Mononuclear cell (primary cell): Measurements from ENCODE around the gene FMN1. TPM values are rescaled to one million over a fixed set of nuclear protein-coding genes. Genes with fewer than 3 reads are reported as not detected.
"Not testable (repeated sequence)": the region's sequence is repeated elsewhere in the genome, so short reads cannot be mapped to it uniquely, and the experiment has no call there.

Experiments used
- H3K27me3 ChIP-seq: 2 replicates; pipeline ENCODE4 v1.6.0; 2011; ENCODE audit warnings: low read length, control low read depth; ENCODE audit not compliant: insufficient read depth
- H3K4me1 ChIP-seq: 2 replicates; pipeline ENCODE4 v1.5.1; 2011; ENCODE audit warnings: mild to moderate bottlenecking, low read length, control low read depth; ENCODE audit not compliant: insufficient read depth
- H3K4me3 ChIP-seq: 2 replicates; pipeline ENCODE4 v1.5.1; 2011; ENCODE audit warnings: mild to moderate bottlenecking, low read length, moderate library complexity
- H3K9me3 ChIP-seq: 2 replicates; pipeline ENCODE4 v1.5.1; 2011; ENCODE audit warnings: low read depth, mild to moderate bottlenecking, control low read depth, low read length
- total RNA-seq: library from RNA; depleted of rRNA; stranded (reverse); fragments of >200 nt; gene quantifications from one replicate; pipeline ENCODE4 v1.2.3, GENCODE V29; 2012

Gene FMN1
- total RNA-seq, 1 donor: 31.2 TPM

DNA sequence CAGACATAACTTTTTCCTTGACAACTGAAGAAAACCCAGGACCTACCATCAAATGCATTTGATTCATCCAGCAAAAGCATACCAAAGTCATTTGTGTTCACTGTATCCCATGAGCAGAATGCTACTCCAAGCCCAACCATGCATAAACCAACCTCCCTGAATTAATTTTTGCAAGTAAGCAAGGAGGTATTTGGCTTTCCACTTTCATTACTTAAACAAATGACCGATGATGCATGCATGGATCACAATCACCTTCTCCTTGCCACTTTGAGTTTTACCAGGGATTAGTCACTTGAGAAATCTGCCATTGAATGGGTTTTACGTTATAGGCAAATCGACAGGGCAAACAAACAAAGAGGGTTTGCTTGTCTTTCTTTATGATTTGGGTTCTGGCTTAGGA lies 214.8 kb downstream of the FMN1 start:
- no peaks in the 10 kb centered on the region for H3K27me3 ChIP-seq
- no peaks in the 10 kb centered on the region for H3K9me3 ChIP-seq
- no peaks in the 10 kb centered on the region for H3K4me1 ChIP-seq
- no peak overlapping the region for H3K4me3 ChIP-seq

- no peaks in the 10 kb centered on the region for H3K9me3 ChIP-seq
- no peaks in the 10 kb centered on the region for H3K4me1 ChIP-seq
- no peak overlapping the region for H3K4me3 ChIP-seq
- H3K27me3 ChIP-seq: no peaks in the 10 kb centered on the region
Observed at GRCh38 chr15:32977506-32977905, 217.0 kb downstream of the FMN1 start.

GRCh38 chr15:32974691-32975090 lies 219.8 kb downstream of the FMN1 start:
- Histone ChIP-seq H3K4me3 (no peak overlapping the region), H3K27me3 (no peaks in the 10 kb centered on the region), H3K4me1 (no peaks in the 10 kb centered on the region), H3K9me3 (no peaks in the 10 kb centered on the region)

GRCh38 chr15:32972686-32973085 lies 221.8 kb downstream of the FMN1 start:
- no peaks in the 10 kb centered on the region for H3K9me3 ChIP-seq
- H3K4me1 ChIP-seq: no peaks in the 10 kb centered on the region
- H3K27me3 ChIP-seq: no peaks in the 10 kb centered on the region
- H3K4me3 ChIP-seq: no peak overlapping the region

DNA sequence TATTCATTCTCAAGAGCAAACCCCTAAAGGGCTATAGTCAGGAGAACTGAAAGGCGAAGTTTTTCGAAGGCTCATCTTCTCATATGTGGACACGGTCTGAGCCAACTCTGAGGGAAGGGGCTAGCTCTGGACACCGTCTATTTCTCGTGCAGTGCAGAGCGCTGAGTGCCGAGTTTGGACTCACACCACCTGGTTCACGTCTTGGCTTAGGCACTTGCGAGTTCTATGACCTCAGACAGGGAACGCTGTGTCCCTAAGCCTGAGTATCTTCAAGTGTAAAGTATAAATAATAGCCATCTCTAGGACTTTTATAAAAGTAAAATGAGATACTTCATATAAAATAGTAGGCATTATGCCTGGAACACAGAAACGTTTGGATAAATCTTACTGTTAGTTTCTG lies 223.7 kb downstream of the FMN1 start:
- Histone ChIP-seq H3K9me3 (no peaks in the 10 kb centered on the region), H3K27me3 (no peaks in the 10 kb centered on the region), H3K4me1 (no peaks in the 10 kb centered on the region), H3K4me3 (no peak overlapping the region)

DNA sequence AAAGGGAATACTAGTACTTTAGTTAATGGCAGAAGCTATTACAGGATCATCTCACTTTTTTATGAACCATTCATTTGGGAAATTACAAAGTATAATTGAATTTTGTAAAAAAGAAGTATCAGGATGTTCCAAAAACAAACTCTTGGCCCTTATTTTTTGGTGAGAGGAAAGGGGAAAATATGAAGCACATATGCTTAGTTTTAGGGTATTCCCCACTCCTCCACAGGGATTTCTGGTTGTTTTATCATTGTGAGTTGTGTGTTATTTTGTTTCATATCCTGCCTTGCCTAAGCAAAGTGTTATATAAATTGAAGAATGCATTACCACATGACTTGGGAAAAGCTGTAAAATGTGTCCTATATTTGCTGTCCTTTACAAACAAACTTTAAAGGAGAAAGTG lies 227.0 kb downstream of the FMN1 start:
- Histone ChIP-seq H3K27me3 (no peaks in the 10 kb centered on the region), H3K9me3 (no peaks in the 10 kb centered on the region), H3K4me1 (no peaks in the 10 kb centered on the region), H3K4me3 (no peak overlapping the region)

GRCh38 chr15:32966512-32966911 lies 228.0 kb downstream of the FMN1 start:
- no peaks in the 10 kb centered on the region for H3K4me1 ChIP-seq
- no peaks in the 10 kb centered on the region for H3K9me3 ChIP-seq
- H3K27me3 ChIP-seq: no peaks in the 10 kb centered on the region
- no peak overlapping the region for H3K4me3 ChIP-seq

DNA sequence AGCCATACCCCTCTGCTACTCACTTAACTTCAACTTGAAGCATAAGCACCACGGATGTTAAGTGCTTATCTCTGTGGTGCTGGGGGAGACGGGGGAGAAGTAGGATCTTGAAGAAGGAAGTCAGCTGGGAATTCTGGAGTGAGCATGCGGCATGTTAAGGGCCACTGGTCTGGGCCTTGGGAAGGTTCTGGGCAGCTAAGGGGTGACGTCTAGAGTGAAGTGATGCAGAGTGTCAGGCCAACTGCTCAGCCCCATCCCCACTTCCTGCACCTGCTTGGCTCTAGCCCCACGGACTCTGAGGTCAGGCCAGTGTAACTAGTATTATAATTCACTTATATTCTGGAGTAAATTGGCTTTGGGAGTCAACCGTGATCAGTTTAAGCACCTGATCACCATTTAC lies 228.6 kb downstream of the FMN1 start:
- Histone ChIP-seq H3K4me3 (no peak overlapping the region), H3K4me1 (no peaks in the 10 kb centered on the region), H3K27me3 (no peaks in the 10 kb centered on the region), H3K9me3 (no peaks in the 10 kb centered on the region)

- no peaks in the 10 kb centered on the region for H3K4me1 ChIP-seq
- H3K27me3 ChIP-seq: no peaks in the 10 kb centered on the region
- no peak overlapping the region for H3K4me3 ChIP-seq
- H3K9me3 ChIP-seq: no peaks in the 10 kb centered on the region
Observed at GRCh38 chr15:32959077-32959476, 235.4 kb downstream of the FMN1 start.

DNA sequence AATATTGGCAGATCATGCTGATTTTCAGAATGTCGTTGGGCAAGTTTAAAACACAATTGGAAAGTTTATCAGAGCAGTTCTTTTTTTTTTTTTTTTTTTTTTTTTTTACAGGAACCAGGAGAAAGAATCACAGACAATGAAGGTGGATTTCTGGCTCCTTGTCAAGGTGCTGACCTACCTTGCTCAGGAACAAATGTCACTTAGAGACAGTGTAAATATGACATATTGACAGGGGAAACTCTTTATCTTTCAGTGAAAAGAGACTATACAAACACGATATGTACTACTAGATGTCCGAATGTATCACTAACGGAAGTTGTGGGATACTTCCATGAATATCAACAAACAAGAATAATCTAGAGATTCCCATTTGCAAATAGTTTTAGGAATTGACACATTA lies 237.3 kb downstream of the FMN1 start:
- Histone ChIP-seq H3K4me3 (no peak overlapping the region), H3K4me1 (peaks cover 10% of the 10 kb centered on the region), H3K9me3 (no peaks in the 10 kb centered on the region), H3K27me3 (no peaks in the 10 kb centered on the region)

DNA sequence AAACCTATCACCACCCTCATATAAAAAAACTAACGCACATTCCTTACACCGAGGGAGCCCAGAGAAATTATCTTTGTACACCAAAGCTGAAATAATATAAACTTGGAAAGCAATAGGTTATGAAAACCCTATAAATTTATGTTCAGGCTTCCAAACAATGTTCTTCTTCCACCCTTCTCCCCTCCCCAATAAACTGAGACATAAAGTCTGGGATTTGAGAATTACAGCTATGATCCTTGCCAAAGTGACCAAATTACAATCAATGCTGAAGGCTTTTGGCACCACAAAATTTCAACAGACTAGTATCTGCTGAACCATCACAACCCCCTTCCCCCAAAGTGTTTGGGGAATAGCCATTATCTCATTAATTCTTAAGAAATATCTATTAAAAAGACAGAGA lies 237.8 kb downstream of the FMN1 start:
- Histone ChIP-seq H3K9me3 (no peaks in the 10 kb centered on the region), H3K4me3 (no peak overlapping the region), H3K4me1 (peaks cover 10% of the 10 kb centered on the region), H3K27me3 (no peaks in the 10 kb centered on the region)

- Histone ChIP-seq H3K27me3 (no peaks in the 10 kb centered on the region), H3K4me1 (peaks cover 10% of the 10 kb centered on the region), H3K9me3 (no peaks in the 10 kb centered on the region), H3K4me3 (no peak overlapping the region)
Observed at GRCh38 chr15:32956006-32956405, 238.5 kb downstream of the FMN1 start.

GRCh38 chr15:32953533-32953910 lies 241.0 kb downstream of the FMN1 start:
- Histone ChIP-seq H3K27me3 (no peaks in the 10 kb centered on the region), H3K9me3 (no peaks in the 10 kb centered on the region), H3K4me1 (peaks cover 10% of the 10 kb centered on the region), H3K4me3 (no peak overlapping the region)

- no peaks in the 10 kb centered on the region for H3K27me3 ChIP-seq
- peaks cover 10% of the 10 kb centered on the region for H3K4me1 ChIP-seq
- no peak overlapping the region for H3K4me3 ChIP-seq
- H3K9me3 ChIP-seq: no peaks in the 10 kb centered on the region
Observed at GRCh38 chr15:32952901-32953532, 241.5 kb downstream of the FMN1 start.

DNA sequence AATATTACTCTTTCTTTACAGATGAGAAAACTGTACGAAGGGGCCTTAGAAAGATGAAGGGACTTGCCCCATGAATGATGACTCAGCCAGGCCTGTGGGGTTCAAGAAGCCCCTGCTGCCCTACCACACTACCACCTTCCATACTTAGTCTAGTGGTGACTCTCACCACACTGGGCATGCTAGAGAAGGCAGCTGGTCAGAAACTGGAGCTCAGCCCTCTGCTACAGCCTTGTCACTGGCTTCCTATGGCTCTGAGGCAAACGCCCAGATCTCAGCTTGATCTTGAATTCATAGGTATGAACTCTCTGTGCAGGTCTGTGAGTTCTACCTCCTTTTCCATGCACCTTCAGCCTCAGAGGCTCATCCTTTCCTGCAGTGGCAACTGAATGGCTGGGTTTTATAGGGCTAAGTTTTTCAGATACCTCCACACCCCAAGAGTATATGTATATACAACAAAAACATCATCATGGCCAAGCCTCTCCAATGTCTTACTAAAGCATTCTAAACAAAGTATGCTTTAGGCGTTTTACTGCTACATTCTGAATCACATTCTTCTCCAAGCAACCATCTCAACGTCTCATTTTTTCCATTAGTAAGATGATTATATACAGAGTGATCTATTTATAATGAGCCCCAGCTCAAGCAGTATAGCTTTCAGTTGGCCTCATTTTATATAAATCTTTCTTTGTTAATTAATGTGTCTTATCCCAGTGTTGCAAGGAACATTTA lies 242.6 kb downstream of the FMN1 start:
- H3K4me3 ChIP-seq: no peak overlapping the region
- H3K27me3 ChIP-seq: no peaks in the 10 kb centered on the region
- no peaks in the 10 kb centered on the region for H3K9me3 ChIP-seq
- peaks cover 10% of the 10 kb centered on the region for H3K4me1 ChIP-seq

- not testable (repeated sequence) for H3K4me3 ChIP-seq, H3K9me3 ChIP-seq, H3K27me3 ChIP-seq, H3K4me1 ChIP-seq
Observed at GRCh38 chr15:32950051-32950450, 244.5 kb downstream of the FMN1 start.
